KMS-11 (cell line): Measurements from ENCODE around the gene MZF1.

Source experiments
- H2AFZ ChIP-seq: fragments of 200-600 bp; sonication (generic); 2 replicates; pipeline ENCODE4 v1.6.1; 2016; ENCODE audit warnings: antibody characterized with exemption, mixed run types, low read depth
- H3K27ac ChIP-seq: fragments of 200-600 bp; sonication (generic); 2 replicates; pipeline ENCODE4 v1.6.1; 2016; ENCODE audit warnings: mild to moderate bottlenecking, mixed run types
- H3K27me3 ChIP-seq: fragments of 200-600 bp; sonication (generic); 2 replicates; pipeline ENCODE4 v1.6.1; 2017; ENCODE audit warnings: mild to moderate bottlenecking, low read depth, mixed run types, moderate library complexity; ENCODE audit not compliant: insufficient read depth
- H3K36me3 ChIP-seq: fragments of 200-600 bp; sonication (generic); 2 replicates; pipeline ENCODE4 v1.6.1; 2017; ENCODE audit warnings: mild to moderate bottlenecking, mixed run types; ENCODE audit not compliant: insufficient read depth
- H3K4me1 ChIP-seq: fragments of 200-600 bp; sonication (generic); 2 replicates; pipeline ENCODE4 v1.6.1; 2016; ENCODE audit warnings: mild to moderate bottlenecking, low read depth, mixed run types; ENCODE audit not compliant: poor library complexity, severe bottlenecking
- H3K4me2 ChIP-seq: fragments of 200-600 bp; sonication (generic); 2 replicates; pipeline ENCODE4 v1.7.0; 2016; ENCODE audit warnings: mild to moderate bottlenecking, mixed run types
- H3K4me3 ChIP-seq: fragments of 200-600 bp; sonication (generic); IDR thresholded peaks from 2 replicates; pipeline ENCODE4 v1.6.1; 2017; ENCODE audit warnings: low read depth, low read length, mixed read lengths; ENCODE audit not compliant: insufficient read depth
- H3K79me2 ChIP-seq: fragments of 200-600 bp; sonication (generic); 2 replicates; pipeline ENCODE4 v1.6.1; 2016; ENCODE audit warnings: low read depth, mixed run types; ENCODE audit not compliant: insufficient read depth
- H3K9ac ChIP-seq: fragments of 200-600 bp; sonication (generic); 2 replicates; pipeline ENCODE4 v1.6.1; 2016; ENCODE audit warnings: mild to moderate bottlenecking, mixed run types
- H4K20me1 ChIP-seq: fragments of 200-600 bp; sonication (generic); 2 replicates; pipeline ENCODE4 v1.6.1; 2016; ENCODE audit warnings: mild to moderate bottlenecking, mixed run types; ENCODE audit not compliant: insufficient read depth
- TF ChIP-seq, protein P1 (sequence below): fragments of 200-600 bp; sonication (generic); conservative IDR thresholded peaks from 2 replicates; pipeline ENCODE4 v1.6.1; 2017; ENCODE audit warnings: low read depth, mild to moderate bottlenecking, antibody characterized with exemption, low read length, moderate library complexity, mixed read lengths

The MZF1 gene

DNA sequence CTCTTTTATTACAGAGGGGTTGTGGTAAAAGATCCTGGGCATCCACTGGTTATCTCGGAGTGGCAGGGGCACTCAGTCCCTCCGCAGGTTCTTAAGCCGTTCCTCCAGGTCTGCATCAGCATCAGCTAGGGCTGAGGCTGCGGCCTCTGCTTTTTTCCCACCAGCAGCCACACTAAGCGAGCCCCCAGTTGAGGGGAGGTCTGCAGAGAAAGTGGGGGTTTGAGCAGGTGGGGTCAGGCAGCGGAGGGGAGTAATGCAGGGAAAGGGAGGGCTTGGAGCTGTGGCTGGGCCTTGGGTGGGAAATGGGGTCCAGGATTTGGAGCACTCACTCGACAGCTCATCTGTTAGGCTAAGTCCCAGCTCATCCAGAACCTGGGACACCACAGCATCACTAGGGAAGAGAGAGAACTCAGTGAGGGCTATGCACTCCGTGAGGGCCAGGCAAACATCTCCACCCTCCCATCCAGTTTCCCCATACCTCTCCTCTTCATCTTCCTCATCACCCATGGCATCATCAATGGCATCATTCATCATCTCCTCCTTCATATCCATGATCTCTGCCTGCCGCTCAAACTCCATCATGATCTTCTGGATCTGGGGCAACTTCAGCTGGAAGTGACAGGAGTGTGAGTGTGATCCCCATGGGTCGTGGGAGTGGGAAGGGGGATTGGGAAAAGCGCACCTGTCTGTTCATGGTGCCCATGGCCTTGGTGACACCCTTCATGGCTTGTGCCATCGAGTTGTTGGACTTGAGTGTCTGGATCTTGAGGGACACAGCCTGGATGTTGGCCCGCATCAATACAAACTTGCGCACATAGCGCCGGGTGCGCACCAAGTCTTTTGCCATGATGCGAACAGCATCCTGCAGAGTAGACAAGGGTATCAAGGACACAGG lies 21.3 kb downstream of the MZF1 start:
- Histone ChIP-seq H3K79me2 (peaks cover 43% of the 10 kb centered on the region), H3K4me2 (no peak overlapping the region), H2AFZ (no peak overlapping the region), H3K4me3 (no peak overlapping the region), H3K9ac (no peak overlapping the region), H3K27ac (no peak overlapping the region), H3K36me3 (peaks cover 26% of the 10 kb centered on the region; the same call in 1 of the 2 replicates), H3K27me3 (no peaks in the 10 kb centered on the region), H4K20me1 (peaks cover 6% of the 10 kb centered on the region), H3K4me1 (peaks cover 30% of the 10 kb centered on the region)
- TF ChIP-seq, protein P1, sequence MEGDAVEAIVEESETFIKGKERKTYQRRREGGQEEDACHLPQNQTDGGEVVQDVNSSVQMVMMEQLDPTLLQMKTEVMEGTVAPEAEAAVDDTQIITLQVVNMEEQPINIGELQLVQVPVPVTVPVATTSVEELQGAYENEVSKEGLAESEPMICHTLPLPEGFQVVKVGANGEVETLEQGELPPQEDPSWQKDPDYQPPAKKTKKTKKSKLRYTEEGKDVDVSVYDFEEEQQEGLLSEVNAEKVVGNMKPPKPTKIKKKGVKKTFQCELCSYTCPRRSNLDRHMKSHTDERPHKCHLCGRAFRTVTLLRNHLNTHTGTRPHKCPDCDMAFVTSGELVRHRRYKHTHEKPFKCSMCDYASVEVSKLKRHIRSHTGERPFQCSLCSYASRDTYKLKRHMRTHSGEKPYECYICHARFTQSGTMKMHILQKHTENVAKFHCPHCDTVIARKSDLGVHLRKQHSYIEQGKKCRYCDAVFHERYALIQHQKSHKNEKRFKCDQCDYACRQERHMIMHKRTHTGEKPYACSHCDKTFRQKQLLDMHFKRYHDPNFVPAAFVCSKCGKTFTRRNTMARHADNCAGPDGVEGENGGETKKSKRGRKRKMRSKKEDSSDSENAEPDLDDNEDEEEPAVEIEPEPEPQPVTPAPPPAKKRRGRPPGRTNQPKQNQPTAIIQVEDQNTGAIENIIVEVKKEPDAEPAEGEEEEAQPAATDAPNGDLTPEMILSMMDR = no peak

GRCh38 chr19:58551123-58551497 lies 22.0 kb downstream of the MZF1 start:
- H3K4me2 ChIP-seq = no peak overlapping the region
- TF ChIP-seq, protein P1 = no peak
- peaks cover 26% of the 10 kb centered on the region; the same call in 1 of the 2 replicates for H3K36me3 ChIP-seq
- no peak overlapping the region for H3K9ac ChIP-seq
- peaks cover 13% of the 10 kb centered on the region for H4K20me1 ChIP-seq
- H3K4me3 ChIP-seq = no peak overlapping the region
- H3K4me1 ChIP-seq = peaks cover 30% of the 10 kb centered on the region
- H3K27ac ChIP-seq = no peak overlapping the region
- no peaks in the 10 kb centered on the region for H3K27me3 ChIP-seq
- peaks cover 43% of the 10 kb centered on the region for H3K79me2 ChIP-seq
- H2AFZ ChIP-seq = no peak overlapping the region

GRCh38 chr19:58550362-58551122 lies 22.6 kb downstream of the MZF1 start:
- Histone ChIP-seq H3K4me3 (no peak overlapping the region), H3K4me1 (peaks cover 28% of the 10 kb centered on the region), H3K36me3 (peaks cover 26% of the 10 kb centered on the region; the same call in 1 of the 2 replicates), H3K4me2 (no peak overlapping the region), H3K27ac (no peak overlapping the region), H2AFZ (no peak overlapping the region), H3K9ac (no peak overlapping the region), H3K79me2 (peaks cover 43% of the 10 kb centered on the region), H3K27me3 (no peaks in the 10 kb centered on the region), H4K20me1 (peaks cover 19% of the 10 kb centered on the region)
- TF ChIP-seq, protein P1 = no peak

- H3K9ac ChIP-seq = no peak overlapping the region
- H3K27me3 ChIP-seq = no peaks in the 10 kb centered on the region
- H3K36me3 ChIP-seq = peaks cover 26% of the 10 kb centered on the region; the same call in 1 of the 2 replicates
- no peak overlapping the region for H3K4me3 ChIP-seq
- peaks cover 26% of the 10 kb centered on the region for H4K20me1 ChIP-seq
- TF ChIP-seq, protein P1 = no peak
- H3K4me2 ChIP-seq = no peak overlapping the region
- peaks cover 25% of the 10 kb centered on the region for H3K4me1 ChIP-seq
- no peak overlapping the region for H2AFZ ChIP-seq
- peaks cover 47% of the 10 kb centered on the region for H3K79me2 ChIP-seq
- H3K27ac ChIP-seq = no peak overlapping the region
Observed at GRCh38 chr19:58549664-58550361, 23.3 kb downstream of the MZF1 start.
